GM18870 (cell line): ENCODE results near the gene CHCHD2.
"Not testable (repeated sequence)": the region's sequence is repeated elsewhere in the genome, so short reads cannot be mapped to it uniquely, and the experiment has no call there.

ENCODE experiments used
- ATAC-seq: cut with Tn5 transposase; IDR thresholded peaks from one replicate; pipeline ENCODE4 v1.9.1; 2021; ENCODE audit warnings: moderate library complexity; ENCODE audit not compliant: unreplicated experiment

The CHCHD2 gene

GRCh38 chr7:56086761-56087160, 19.5 kb downstream of the CHCHD2 start:
- no peak for ATAC-seq

DNA sequence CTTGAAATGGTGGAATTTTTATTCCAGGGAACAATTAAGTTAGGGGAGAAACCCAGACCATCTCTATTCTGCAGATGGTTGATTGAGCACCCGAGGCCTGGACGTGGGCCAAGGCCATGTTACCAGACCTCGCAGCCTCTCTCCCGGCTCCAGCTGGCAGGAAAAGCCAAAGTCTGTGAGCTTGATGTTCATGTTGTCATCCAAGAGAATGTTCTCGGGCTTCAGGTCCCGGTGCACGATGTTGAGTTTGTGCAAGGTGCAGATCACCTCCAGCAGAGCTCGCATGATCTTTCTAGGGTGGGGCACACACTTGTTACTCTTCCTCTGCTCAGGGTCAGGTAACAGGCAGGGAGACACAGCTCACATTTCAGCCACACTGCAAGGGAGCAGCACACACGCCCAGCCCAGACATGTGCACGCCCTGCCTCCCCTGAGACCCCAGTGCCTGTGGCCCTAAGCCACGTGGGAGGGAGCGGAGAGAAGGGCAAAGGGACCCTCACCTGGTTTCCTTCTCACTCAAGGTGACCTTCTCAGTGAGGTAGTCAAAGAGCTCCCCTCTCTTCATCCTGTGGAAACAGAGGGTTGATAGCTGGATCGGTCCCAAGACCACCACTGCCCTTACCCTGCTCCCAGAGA, 23.0 kb downstream of the CHCHD2 start:
- no peak for ATAC-seq

DNA sequence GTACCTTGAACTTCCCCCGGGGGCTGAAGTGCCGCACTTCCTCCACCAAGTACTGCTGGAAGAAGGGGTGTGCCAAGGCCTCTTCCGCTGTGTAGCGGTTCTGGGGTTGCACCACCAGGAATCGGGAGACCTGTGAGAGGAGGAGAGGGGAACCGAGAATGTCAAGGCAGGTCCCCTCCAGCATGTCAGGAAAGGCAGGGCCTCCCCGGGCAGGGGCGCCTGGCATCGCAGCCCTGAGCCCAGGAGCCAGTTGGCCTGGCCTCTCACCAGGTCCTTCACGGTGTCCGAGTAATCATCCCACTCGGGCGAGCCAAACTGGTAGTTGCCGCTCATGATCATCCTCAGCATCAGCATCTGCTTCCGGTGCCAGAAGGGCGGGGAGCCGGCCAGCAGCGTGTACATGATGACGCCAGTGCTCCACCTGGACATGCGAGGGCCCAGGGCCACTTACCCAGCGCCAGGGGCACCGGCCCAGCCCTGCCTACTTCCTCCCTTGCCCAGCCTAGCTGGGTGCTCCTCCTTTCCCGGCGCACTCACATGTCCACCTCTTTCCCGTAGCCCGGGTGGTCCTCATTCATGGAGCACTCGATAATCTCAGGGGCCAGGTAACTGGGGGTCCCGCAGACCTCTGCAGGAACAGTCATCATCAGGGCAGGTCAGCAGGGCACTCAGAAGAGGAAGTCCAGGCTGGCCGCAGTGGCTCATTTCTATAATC, 24.5 kb downstream of the CHCHD2 start:
- ATAC-seq: no peak

DNA sequence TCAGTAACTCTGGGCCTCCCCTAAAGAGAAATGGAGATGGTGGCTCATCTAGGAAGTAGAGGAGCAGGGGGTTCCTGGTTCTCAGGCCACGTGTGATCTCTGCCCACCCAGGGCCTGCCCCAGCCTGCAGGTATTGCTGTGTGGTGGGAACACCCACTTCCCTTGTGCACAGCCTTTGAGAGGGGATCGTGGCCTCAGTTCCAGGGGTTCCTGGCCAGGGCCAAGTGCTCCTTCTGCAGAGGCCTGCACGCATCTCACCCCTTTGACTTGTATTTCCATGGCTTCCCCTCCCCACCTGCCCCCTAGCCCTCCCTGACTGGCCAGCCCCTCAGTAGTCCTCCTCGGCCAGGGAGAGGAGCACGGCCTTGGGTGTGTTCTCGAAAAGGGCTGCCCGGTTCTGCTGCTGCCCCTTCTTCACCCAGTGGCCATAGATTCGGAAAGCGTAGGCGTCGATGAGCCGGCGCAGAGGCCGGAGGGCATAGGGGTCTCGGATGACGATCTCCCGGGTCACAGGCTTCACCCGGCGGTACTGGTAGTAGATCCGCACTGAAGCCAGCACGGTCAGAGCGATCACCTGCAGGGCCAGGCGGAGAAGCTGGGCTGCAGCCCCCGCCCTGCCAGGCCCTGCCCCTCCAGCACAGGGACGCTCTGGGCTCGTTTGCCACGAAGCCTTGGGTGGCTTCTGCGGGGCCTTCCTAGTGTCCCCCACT, 25.4 kb downstream of the CHCHD2 start:
- ATAC-seq: not testable (repeated sequence)

DNA sequence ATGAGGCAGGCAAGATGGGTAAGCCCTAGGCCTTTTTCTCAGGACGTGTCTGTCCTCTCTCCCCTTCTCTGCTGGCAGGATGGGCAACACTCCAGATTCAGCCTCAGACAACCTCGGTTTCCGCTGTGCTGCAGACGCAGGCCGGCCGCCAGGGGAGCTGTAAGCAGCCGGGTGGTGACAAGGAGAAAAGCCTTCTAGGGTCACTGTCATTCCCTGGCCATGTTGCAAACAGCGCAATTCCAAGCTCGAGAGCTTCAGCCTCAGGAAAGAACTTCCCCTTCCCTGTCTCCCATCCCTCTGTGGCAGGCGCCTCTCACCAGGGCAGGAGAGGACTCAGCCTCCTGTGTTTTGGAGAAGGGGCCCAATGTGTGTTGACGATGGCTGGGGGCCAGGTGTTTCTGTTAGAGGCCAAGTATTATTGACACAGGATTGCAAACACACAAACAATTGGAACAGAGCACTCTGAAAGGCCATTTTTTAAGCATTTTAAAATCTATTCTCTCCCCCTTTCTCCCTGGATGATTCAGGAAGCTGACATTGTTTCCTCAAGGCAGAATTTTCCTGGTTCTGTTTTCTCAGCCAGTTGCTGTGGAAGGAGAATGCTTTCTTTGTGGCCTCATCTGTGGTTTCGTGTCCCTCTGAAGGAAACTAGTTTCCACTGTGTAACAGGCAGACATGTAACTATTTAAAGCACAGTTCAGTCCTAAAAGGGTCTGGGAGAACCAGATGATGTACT, 26.7 kb downstream of the CHCHD2 start:
- ATAC-seq: no peak

DNA sequence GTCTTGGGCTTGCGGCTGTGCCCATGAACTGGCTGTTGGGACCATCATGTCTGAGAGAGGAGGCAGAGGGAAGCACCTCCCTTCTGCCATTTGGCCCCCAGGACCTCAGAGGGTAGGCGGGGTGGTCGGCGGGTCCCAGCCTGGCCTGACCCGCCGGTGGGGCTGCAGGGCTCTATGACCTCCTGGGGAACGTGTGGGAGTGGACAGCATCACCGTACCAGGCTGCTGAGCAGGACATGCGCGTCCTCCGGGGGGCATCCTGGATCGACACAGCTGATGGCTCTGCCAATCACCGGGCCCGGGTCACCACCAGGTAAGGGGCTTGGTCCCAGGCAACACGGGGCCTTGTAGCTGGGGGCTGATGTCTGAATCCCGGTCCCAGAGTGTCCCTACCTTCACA, 28.1 kb downstream of the CHCHD2 start:
- no peak for ATAC-seq

GRCh38 chr7:56077681-56078080, 28.6 kb downstream of the CHCHD2 start:
- no peak for ATAC-seq

- peak; percentile 84 for ATAC-seq
Measured at GRCh38 chr7:56074371-56074791, 31.9 kb downstream of the CHCHD2 start.

GRCh38 chr7:56066376-56066775, 39.9 kb downstream of the CHCHD2 start:
- ATAC-seq: not testable (repeated sequence)

DNA sequence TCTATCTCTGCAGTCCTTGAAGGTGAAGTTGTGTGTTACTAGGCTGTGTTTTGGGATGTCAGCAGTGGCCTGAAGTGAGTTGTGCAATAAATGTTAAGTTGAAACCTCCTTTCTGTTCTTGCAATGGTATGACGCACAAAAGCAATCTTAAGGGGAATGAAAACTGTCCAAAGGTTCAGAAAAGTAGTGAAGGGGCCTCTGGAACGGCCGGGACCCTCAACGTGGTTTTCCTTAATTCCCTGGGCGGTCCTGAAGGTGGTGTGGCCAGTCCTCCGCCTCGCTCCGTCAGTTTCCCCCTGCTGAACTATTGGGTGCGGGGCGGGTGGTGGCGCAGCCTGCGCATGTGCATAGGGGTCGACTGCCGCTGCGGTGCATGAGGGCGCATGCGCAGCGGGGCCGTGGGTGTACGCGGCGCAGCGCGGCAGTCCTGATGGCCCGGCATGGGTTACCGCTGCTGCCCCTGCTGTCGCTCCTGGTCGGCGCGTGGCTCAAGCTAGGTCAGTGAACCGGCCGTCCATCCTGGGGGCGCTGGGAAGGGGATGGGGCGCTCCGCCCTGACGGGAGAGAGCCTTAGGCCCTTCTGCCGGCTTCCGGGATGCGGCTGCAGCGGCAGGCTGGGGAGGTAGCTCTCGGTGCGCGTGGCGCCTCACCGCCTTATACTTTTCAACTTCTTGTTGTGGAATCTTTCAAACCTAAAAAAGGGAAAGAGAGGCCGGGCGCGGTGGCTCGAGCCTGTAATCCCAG, 42.2 kb downstream of the CHCHD2 start, which contains the start of gene SUMF2:
TSS of gene SUMF2 (plus strand) at position 405 of the 744 bp plus-strand sequence. CDS start at position 431, 26 bp downstream.
- ATAC-seq: peak; percentile 79

- ATAC-seq: no peak
Measured at GRCh38 chr7:56063500-56063881, 42.8 kb downstream of the CHCHD2 start.

DNA sequence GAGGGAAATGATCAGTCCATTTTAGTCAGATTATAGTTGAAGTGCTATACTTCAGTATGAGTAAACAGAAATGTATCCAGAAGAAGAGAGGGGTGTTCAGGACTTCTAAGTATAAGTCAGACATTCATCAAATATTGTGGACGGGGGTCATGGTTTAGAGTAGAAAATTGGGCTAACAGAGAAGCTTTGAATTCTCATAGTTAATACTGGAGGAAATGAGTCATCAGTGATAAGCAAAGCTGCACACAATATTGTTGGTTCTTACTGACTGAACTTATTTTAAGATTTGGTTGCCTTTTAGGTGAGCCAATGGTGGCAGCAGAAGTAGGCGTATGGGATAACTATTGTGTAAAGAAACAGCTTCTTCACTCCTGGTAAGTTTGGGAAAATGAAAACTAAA, 43.9 kb downstream of the CHCHD2 start:
- ATAC-seq: no peak

- ATAC-seq: no peak
Measured at GRCh38 chr7:56053993-56054392, 52.3 kb downstream of the CHCHD2 start.

DNA sequence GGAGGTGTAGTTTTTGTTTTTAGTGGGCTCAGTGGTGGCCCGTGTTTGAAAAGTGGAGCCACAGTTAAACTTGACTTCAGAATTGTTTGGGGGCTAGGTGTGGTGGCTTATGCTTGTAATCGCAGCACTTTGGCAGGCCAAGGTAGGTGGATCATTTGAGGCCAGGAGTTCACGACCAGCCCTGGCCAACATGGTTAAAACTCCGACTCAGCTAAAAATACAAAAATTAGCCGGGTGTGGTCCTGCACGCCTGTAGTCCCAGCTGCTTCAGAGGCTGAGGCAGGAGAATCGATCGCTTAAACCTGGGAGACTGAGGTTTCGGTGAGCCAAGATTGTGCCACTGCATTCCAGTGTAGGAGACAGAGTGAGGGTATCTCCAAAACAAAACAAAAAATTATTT, 52.9 kb downstream of the CHCHD2 start:
- ATAC-seq: no peak
